ENCODE measurements around the gene TMC1. TPM values are rescaled to one million over a fixed set of nuclear protein-coding genes. Genes with fewer than 3 reads are reported as not detected.

Gene TMC1
- total and polyA plus RNA-seq, 2 of the 13 experiments (the other 11 are each of a cell fraction or from before 2014, with no cell fraction given): 0.02 to 0.03 TPM

GRCh38 chr9:72596451-72597180, 75.2 kb downstream of the TMC1 start:
- H3K4me2 ChIP-seq (ENCODE audit: low read depth, low read length): no peak overlapping the region
- ATAC-seq (no peak), DNase-seq (ENCODE audit: low spot score) (no peak), FAIRE-seq (no peak)
- no peaks in the 10 kb centered on the region for H4K20me1 ChIP-seq (ENCODE audit: insufficient read depth, low read length)
- no peaks in the 10 kb centered on the region for H3K79me2 ChIP-seq (ENCODE audit: insufficient read depth, low read length)
- no peaks in the 10 kb centered on the region for H3K4me1 ChIP-seq (ENCODE audit: insufficient read depth, low read length)
- H3K9me3 ChIP-seq (ENCODE audit: low read length): no peaks in the 10 kb centered on the region
- in situ Hi-C loops (cut with HindIII; ENCODE audit: extremely low pct_ligation_motif_present, low pct_unique_long_range_greater_than_20kb) (loop anchor here (25.0 kb wide), 1 partner anchor 559 kb away; no protein-coding TSS in a partner anchor), intact Hi-C loops (cut with micrococcal nuclease; ENCODE audit: unreplicated experiment) (no loop called here)
- H3K27ac ChIP-seq (ENCODE audit: extremely low read length, insufficient read depth, low read length): no peak overlapping the region
- ChIA-PET POLR2A (no interaction called here), CTCF (ENCODE audit: low intra/inter-chr PET ratio, low total read pairs) (interaction anchor here (0.7 kb wide), 1 partner anchor 316 kb away, joined by 3 read pairs; no protein-coding TSS in a partner anchor)
- H2AFZ ChIP-seq (ENCODE audit: low read length): no peak overlapping the region
- BruUV-seq (replicated peaks): no TSS peak
- H3K36me3 ChIP-seq (replicated peaks in 1 of 2; ENCODE audit: control insufficient read depth in 1 of 2, insufficient read depth in 2 of 2, low read length in 2 of 2): no peaks in the 10 kb centered on the region
- TF ChIP-seq MYNN (CRISPR knock-in tag; IDR thresholded peaks at IDR 0.05; ENCODE audit: low read depth) (no peak), FOXK1 (CRISPR knock-in tag; IDR thresholded peaks at IDR 0.05; ENCODE audit: borderline replicate concordance, low read depth) (no peak), ZNF296 (CRISPR knock-in tag; conservative IDR thresholded peaks at IDR 0.05) (no peak), HNRNPH1 (optimal IDR thresholded peaks at IDR 0.05; ENCODE audit: low read depth, low read length) (no peak), KMT2B (CRISPR knock-in tag; IDR thresholded peaks at IDR 0.05) (no peak), RFXAP (CRISPR knock-in tag; IDR thresholded peaks at IDR 0.05; ENCODE audit: borderline replicate concordance) (no peak), TAF15 (IDR thresholded peaks at IDR 0.05; ENCODE audit: low read depth, low read length, poor library complexity, severe bottlenecking) (no peak), ZNF710 (CRISPR knock-in tag; IDR thresholded peaks at IDR 0.05; ENCODE audit: borderline replicate concordance) (no peak), ZNF550 (CRISPR knock-in tag; IDR thresholded peaks at IDR 0.05; ENCODE audit: borderline replicate concordance) (no peak)
- H3K27me3 ChIP-seq (ENCODE audit: control insufficient read depth in 1 of 2, insufficient read depth in 2 of 2, low read length in 2 of 2): no peaks in the 10 kb centered on the region; a peak in 1 of 5 replicates
- H3K4me3 ChIP-seq (replicated peaks in 1 of 3; ENCODE audit: insufficient read depth in 1 of 3, low read depth in 2 of 3, low read length in 3 of 3): no peak overlapping the region
- whole genome bisulfite sequencing (ENCODE audit: low lambda C conversion rate): 28% methylated on average over 6 of the region's 6 CpGs
- H3K9ac ChIP-seq (ENCODE audit: insufficient read depth, low read depth, low read length): no peak overlapping the region

Data from HepG2 (cell line).